ENCODE data around the gene SPON1. TPM values are rescaled to one million over a fixed set of nuclear protein-coding genes. Genes with fewer than 3 reads are reported as not detected.
A peak's percentile ranks its signal among the peaks of the same experiment; 100 is the strongest.
"Not testable (repeated sequence)": the region's sequence is repeated elsewhere in the genome, so short reads cannot be mapped to it uniquely, and the experiment has no call there.

SPON1 gene
- total RNA-seq (2014; rRNA removed; shearing (Covaris generic)), result not detected in 2 replicates
- not detected in 2 replicates for polyA plus RNA-seq (2015; cell fraction: cytosol; rRNA removed)
- 0.09 TPM in 1 of 2 replicates, not detected in the other for polyA plus RNA-seq (2015; cell fraction: nucleus; rRNA removed)

GRCh38 chr11:13962562-13963168 is at the start of gene SPON1:
Gene SPON1, plus strand, starts transcription at chr11:13962723. Its CDS starts 182 bp downstream, at chr11:13962905.
- DNase-seq (ENCODE audit: low read depth), result no peak

- DNase-seq (ENCODE audit: low read depth), result no peak
These were observed 45.3 kb upstream of the SPON1 start for GRCh38 chr11:13917264-13917663.

GRCh38 chr11:13917904-13918303 is 44.6 kb upstream of the SPON1 start:
- no peak for DNase-seq (ENCODE audit: low read depth)

GRCh38 chr11:13920756-13921155 is 41.8 kb upstream of the SPON1 start:
- no peak for DNase-seq (ENCODE audit: low read depth)

GRCh38 chr11:13921545-13921944 is 41.0 kb upstream of the SPON1 start:
- DNase-seq (ENCODE audit: low read depth), result no peak

GRCh38 chr11:13923182-13923581 is 39.3 kb upstream of the SPON1 start:
- DNase-seq (ENCODE audit: low read depth), result no peak

GRCh38 chr11:13923716-13924650 is 38.5 kb upstream of the SPON1 start:
- no peak for DNase-seq (ENCODE audit: low read depth)

GRCh38 chr11:13924801-13925327 is 37.7 kb upstream of the SPON1 start:
- no peak for DNase-seq (ENCODE audit: low read depth)

- DNase-seq (ENCODE audit: low read depth), result not testable (repeated sequence)
These were observed 36.2 kb upstream of the SPON1 start for GRCh38 chr11:13926366-13926765.

- DNase-seq (ENCODE audit: low read depth), result no peak
These were observed 35.5 kb upstream of the SPON1 start for GRCh38 chr11:13926981-13927380.

- DNase-seq (ENCODE audit: low read depth), result no peak
These were observed 35.0 kb upstream of the SPON1 start for GRCh38 chr11:13927481-13927880.

GRCh38 chr11:13928566-13929251 is 33.8 kb upstream of the SPON1 start:
- DNase-seq (ENCODE audit: low read depth), result peak; percentile 81

GRCh38 chr11:13929395-13929891 is 33.1 kb upstream of the SPON1 start:
- no peak for DNase-seq (ENCODE audit: low read depth)

GRCh38 chr11:13931356-13931755 is 31.2 kb upstream of the SPON1 start:
- DNase-seq (ENCODE audit: low read depth), result no peak

- not testable (repeated sequence) for DNase-seq (ENCODE audit: low read depth)
These were observed 25.4 kb upstream of the SPON1 start for GRCh38 chr11:13937154-13937553.

GRCh38 chr11:13938829-13939228 is 23.7 kb upstream of the SPON1 start:
- DNase-seq (ENCODE audit: low read depth), result not testable (repeated sequence)

GRCh38 chr11:13939961-13940906 is 22.3 kb upstream of the SPON1 start:
- DNase-seq (ENCODE audit: low read depth), result peak; percentile 65

GRCh38 chr11:13940907-13941256 is 21.6 kb upstream of the SPON1 start:
- DNase-seq (ENCODE audit: low read depth), result no peak

- DNase-seq (ENCODE audit: low read depth), result no peak
These were observed 20.7 kb upstream of the SPON1 start for GRCh38 chr11:13941775-13942174.

- no peak for DNase-seq (ENCODE audit: low read depth)
These were observed 20.1 kb upstream of the SPON1 start for GRCh38 chr11:13942378-13942777.

All from HT1080 (cell line).